ENCODE measurements around the gene ELAPOR1.
A peak's percentile ranks its signal among the peaks of the same experiment; 100 is the strongest.

The ELAPOR1 gene

GRCh38 chr1:109095631-109096030, 18.3 kb upstream of the ELAPOR1 start:
- DNase-seq: no peak

- DNase-seq: no peak
These were observed 17.8 kb upstream of the ELAPOR1 start for GRCh38 chr1:109096120-109096519.

DNA sequence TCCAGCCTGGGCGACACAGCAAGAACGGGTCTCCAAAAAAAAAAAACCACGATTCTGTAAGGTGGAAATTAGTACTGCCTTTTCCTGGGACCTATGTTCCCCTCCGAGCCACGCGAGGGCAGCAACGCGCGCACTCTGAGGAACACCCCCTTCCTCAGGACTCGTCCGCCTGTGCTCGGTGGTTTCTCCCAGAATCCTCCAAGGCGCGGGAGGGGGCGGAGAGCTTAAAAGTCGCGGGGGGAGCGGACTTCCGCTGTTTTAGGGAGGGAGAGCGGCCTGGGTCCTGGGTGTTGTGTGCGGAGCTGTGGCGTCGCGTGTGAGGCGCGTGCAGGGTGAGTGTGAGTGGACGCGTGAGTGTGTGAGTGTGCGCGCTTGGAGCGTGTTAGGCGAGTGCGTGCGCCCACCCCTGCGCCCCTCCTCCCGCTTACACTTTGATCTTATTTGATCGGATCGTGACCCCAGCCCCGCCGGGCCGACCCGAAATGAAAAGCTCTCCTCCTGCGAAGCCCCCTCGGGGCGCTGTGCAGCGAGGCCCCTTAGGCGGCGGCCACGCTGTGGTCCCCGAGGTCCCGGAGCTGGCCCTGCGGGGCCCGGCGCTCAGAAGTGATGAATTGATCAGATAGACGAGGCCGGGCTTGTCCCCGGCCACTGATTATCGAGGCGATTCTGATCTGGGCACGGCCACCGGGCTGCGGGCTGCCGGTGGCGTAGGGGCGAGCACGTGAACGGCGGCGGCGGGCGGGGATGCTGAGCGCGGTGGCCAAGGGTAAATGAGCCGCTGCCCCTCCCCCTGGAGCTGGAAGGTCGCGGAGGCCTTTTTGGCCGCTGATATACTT, 13.8 kb upstream of the ELAPOR1 start:
- DNase-seq: peak; percentile 98

GRCh38 chr1:109104364-109105151, 9.4 kb upstream of the ELAPOR1 start:
- DNase-seq: no peak

GRCh38 chr1:109105881-109106280, 8.0 kb upstream of the ELAPOR1 start:
- DNase-seq: no peak

DNA sequence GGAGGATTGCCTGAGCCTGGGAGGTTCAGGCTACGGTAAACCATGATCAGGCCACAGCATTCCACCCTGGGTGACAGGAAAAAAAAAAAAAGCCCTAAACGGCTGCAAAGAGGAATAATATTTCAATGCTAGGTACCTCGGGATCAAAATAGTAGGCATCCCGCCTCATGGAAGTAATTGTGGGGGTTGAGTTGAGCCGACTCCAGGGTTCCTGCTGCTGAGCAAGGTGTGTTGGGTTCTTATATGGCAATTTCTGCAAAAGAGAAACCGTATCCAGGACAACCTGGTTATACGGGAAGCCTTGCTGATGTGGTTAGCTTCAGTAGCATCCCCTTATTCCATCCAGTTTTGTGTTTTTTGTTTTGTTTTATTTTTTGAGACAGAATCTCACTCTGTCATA, 6.1 kb upstream of the ELAPOR1 start:
- no peak for DNase-seq

- DNase-seq: no peak
These were observed 4.0 kb upstream of the ELAPOR1 start for GRCh38 chr1:109109906-109110305.

DNA sequence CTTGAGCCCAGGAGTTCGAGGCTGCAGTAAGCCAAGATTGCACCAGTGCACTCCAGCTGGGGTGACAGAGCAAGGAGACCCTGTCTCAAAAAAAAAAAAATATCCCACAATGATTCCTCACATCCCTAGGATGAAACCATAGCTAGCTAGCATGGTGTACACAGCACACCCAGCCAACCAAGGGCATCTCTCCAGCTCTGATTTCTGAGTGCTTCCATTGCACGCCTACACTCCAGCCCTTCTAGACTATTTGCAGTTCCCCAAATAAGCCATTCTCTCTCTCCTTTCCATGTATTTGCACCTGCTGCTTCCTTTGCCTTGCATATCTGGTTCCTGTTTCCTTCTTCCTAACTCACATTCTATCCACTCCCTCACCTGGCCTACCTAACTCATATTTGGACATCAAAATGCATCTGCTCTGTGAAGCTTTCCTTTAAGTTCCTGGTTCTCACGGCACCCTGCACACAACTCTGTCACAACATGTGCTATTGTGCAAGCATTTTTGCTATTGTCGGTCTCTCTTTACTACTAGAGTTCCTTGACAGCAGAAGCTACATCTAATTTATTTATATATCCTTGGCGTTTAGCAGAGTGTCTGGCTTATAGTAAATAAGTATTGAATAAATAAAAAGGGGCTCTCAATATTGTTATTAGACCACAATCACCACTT, 2.4 kb upstream of the ELAPOR1 start:
- DNase-seq: no peak

GRCh38 chr1:109112056-109112651, 1.8 kb upstream of the ELAPOR1 start:
- DNase-seq: no peak

- peak; percentile 91 for DNase-seq
These were observed 1.1 kb upstream of the ELAPOR1 start for GRCh38 chr1:109112652-109113285.

DNA sequence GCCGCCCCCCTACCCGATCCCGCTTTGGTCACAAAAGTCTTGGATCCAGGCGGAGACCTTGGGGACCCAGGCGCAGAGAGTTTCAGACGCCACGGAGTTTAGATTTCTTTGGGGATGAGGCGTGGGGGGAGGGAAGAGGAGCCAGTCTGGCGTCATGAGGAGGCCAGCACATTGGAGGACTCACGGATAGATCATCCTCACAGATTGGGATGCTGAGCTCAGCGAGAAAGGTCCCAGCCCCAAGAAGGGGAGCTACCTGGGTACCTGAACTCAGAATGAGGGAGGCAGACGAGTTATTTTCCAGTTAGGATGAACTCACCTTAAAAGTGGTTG, 393 bp downstream of the ELAPOR1 start:
- DNase-seq: no peak

- DNase-seq: peak; percentile 46
These were observed 1.8 kb downstream of the ELAPOR1 start for GRCh38 chr1:109115685-109116084.

DNA sequence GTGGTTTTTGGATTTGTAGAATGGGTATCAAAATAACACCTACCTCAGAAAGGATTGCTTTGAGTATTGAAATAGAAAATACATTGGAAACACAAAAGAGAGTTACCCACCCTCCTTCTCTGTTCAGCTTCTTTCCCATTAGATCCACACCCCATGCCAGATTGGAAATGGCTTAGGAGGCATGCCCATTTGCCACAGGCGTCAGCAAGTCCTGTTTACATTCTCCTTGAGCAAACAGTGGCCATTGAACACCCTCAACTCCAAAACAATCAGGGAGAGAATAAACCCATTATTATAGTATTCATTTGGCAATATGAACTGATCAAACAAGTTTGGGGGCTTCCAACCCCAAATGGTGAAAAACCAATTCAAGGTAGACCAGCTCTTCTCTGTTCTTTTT, 2.4 kb downstream of the ELAPOR1 start:
- DNase-seq: no peak

- DNase-seq: no peak
These were observed 4.2 kb downstream of the ELAPOR1 start for GRCh38 chr1:109118089-109118488.

DNA sequence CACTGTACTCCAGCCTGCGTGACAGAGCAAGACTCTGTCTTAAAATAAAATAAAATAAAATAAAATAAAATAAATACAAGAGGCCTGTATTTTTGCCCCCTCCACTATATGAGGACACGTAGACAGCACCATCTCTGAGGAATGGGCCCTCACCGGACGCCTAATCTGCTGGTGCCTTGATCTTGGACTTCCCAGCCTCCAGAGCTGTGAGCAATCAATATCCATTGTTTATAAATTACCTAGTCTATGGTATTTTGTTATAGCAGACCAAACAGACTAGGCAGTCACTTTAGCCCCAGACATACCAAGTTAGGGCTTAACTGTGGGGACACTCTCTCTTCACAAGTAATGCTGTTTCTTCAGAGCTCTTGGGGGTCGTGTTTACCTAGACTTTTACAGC, 6.4 kb downstream of the ELAPOR1 start:
- DNase-seq: no peak

DNA sequence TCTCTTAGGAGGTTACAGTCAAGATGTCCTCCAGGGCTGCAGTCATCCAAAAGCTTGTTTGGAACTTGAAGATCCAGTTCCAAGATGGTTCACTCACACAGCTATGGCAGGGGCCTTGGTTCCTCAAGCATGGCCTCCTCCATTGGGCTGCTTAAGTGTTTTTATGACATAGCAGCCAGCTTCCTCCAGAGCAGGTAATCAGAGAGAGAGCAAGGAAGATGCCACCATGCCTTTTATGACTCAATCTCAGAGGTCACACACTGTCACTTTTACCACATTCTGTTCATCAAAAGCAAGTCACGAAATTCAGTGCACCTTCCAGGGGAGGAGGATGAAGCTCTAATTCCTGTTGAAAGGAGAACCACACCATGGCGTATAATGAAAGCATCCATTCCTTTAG, 17.1 kb downstream of the ELAPOR1 start:
- DNase-seq: peak; percentile 25

DNA sequence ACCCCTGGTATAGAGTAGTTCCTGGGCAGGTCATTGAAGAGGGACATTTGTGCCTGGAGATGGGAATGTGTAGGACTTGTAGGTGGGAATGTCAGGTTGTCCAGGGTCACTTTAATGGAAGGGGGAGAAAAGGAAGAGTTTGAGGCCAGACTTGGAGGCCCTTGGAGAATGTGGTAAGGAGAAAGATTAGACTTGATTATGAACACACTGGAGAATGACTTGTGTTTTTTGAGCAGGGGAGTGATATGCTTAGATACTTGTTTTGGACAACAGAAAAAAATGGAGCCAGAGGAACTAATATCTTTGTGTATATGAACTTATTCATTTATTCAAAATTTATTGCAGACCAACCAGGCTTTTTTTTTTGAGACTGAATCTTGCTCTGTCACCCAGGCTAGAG, 17.9 kb downstream of the ELAPOR1 start:
- DNase-seq: no peak

- DNase-seq: no peak
These were observed 19.2 kb downstream of the ELAPOR1 start for GRCh38 chr1:109133002-109133706.

GRCh38 chr1:109133815-109134214, 19.9 kb downstream of the ELAPOR1 start:
- no peak for DNase-seq

DNA sequence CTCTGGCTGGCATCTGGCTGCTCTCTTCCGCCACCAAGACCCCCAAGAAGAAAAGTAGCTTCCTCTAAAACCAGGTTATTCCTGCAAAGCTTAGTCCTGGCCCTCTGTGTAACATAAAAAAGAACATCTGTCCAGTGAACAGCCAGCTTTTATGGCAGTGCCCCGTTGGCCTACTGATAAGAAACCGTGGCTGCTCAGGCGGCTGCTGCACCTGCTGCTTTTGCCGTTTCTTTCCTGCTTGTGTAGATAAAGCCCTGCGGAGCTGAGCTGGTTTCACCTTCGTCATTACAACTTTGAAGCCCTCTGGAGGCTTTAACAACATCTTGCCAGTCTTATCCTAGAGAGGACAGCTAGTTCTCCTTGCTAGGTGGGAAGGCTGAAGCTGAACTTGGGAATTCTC, 20.5 kb downstream of the ELAPOR1 start:
- DNase-seq: no peak

- no peak for DNase-seq
These were observed 22.0 kb downstream of the ELAPOR1 start for GRCh38 chr1:109135940-109136339.

DNA sequence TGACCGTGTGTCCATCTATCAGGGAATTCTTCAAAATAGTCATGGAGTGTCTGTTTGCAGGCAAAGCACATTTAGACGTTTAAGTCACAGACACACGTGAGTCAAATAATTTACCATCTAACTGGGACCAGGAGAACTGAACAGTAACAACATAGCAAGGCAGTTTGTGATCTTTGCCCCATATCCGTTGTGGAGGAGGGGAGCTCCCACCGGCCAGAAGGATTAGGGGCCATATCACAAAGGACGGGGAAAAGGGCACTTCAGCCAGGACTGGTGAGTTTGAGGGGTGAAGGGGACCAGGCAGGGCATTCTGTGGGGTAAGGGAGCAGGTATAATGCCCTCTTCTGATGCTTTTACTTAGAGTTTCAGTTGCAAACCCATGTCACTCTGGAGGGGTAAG, 22.9 kb downstream of the ELAPOR1 start:
- DNase-seq: no peak
